Mesendoderm (in vitro differentiated cells): ENCODE measurements around the gene YJEFN3. TPM values are rescaled to one million over a fixed set of nuclear protein-coding genes. Genes with fewer than 3 reads are reported as not detected.

Experiments
- DNase-seq: peaks from one replicate; pipeline ENCODE4 v3.0.0; 2013
- H2AK5ac ChIP-seq: 2 replicates; pipeline ENCODE4 v1.6.1; 2013; ENCODE audit warnings: low read length, inconsistent platforms
- H2BK120ac ChIP-seq: 2 replicates; pipeline ENCODE4 v1.6.1; 2013; ENCODE audit warnings: low read depth, mild to moderate bottlenecking, low read length, moderate library complexity, mixed read lengths
- H2BK15ac ChIP-seq: replicated peaks from 2 replicates; pipeline ENCODE4 v1.6.1; 2013; ENCODE audit warnings: low read depth, mild to moderate bottlenecking, moderate library complexity
- H2BK5ac ChIP-seq: 2 replicates; pipeline ENCODE4 v1.6.1; 2013; ENCODE audit warnings: low read length, inconsistent platforms
- H3K18ac ChIP-seq: 2 replicates; pipeline ENCODE4 v1.6.1; 2013; ENCODE audit warnings: mild to moderate bottlenecking, low read length, mixed read lengths
- H3K23ac ChIP-seq: one replicate; pipeline ENCODE4 v1.6.1; 2013; ENCODE audit warnings: low read length
- H3K27ac ChIP-seq: 2 replicates; pipeline ENCODE4 v1.5.1; 2013; ENCODE audit warnings: low read depth, mild to moderate bottlenecking, inconsistent platforms, low read length, moderate library complexity
- H3K27me3 ChIP-seq: 2 replicates; pipeline ENCODE4 v1.6.1; 2013; ENCODE audit warnings: low read length, control low read depth, mild to moderate bottlenecking, inconsistent platforms; ENCODE audit not compliant: insufficient read depth, poor library complexity
- H3K36me3 ChIP-seq: 2 replicates; pipeline ENCODE4 v1.6.1; 2013; ENCODE audit warnings: low read length, inconsistent platforms; ENCODE audit not compliant: control insufficient read depth, insufficient read depth
- H3K4ac ChIP-seq: one replicate; pipeline ENCODE4 v1.6.1; 2013; ENCODE audit warnings: low read depth, mild to moderate bottlenecking, low read length, moderate library complexity
- H3K4me1 ChIP-seq: 2 replicates; pipeline ENCODE4 v1.6.1; 2013; ENCODE audit warnings: low read depth, low read length, inconsistent platforms; ENCODE audit not compliant: control insufficient read depth
- H3K4me2 ChIP-seq: 2 replicates; pipeline ENCODE4 v1.6.1; 2013; ENCODE audit warnings: low read length
- H3K4me3 ChIP-seq: 2 replicates; pipeline ENCODE4 v1.5.1; 2013; ENCODE audit warnings: mild to moderate bottlenecking, low read length
- H3K56ac ChIP-seq: one replicate; pipeline ENCODE4 v1.6.1; 2013; ENCODE audit warnings: low read length
- H3K79me1 ChIP-seq: 2 replicates; pipeline ENCODE4 v1.6.1; 2013; ENCODE audit warnings: low read length, inconsistent platforms
- H3K79me2 ChIP-seq: 2 replicates; pipeline ENCODE4 v1.6.1; 2013; ENCODE audit warnings: mild to moderate bottlenecking, low read length; ENCODE audit not compliant: control insufficient read depth, insufficient read depth
- H3K9ac ChIP-seq: 2 replicates; pipeline ENCODE4 v1.6.1; 2013; ENCODE audit warnings: low read length, inconsistent platforms
- H4K5ac ChIP-seq: one replicate; pipeline ENCODE4 v1.6.1; 2013; ENCODE audit warnings: low read length
- H4K8ac ChIP-seq: one replicate; pipeline ENCODE4 v1.6.1; 2013; ENCODE audit warnings: low read depth, mild to moderate bottlenecking, control low read depth, low read length, moderate library complexity
- WGBS: extraction: QIAGEN DNeasy Blood & Tissue Kit; methylation state at CpG from one replicate; pipeline ENCODE4 v1.1.7; 2013; ENCODE audit warnings: low lambda C conversion rate, missing lambda C conversion rate; ENCODE audit not compliant: insufficient coverage; ENCODE audit errors: extremely low coverage; 5-methylcytosine and 5-hydroxymethylcytosine counted together
- polyA plus RNA-seq, 2 experiments: library from polyadenylated mRNA; stranded (reverse); fragments of 200-250 nt; gene quantifications; one replicate each; pipeline ENCODE4 v1.2.3, GENCODE V29; 2013

The YJEFN3 gene, protein sequence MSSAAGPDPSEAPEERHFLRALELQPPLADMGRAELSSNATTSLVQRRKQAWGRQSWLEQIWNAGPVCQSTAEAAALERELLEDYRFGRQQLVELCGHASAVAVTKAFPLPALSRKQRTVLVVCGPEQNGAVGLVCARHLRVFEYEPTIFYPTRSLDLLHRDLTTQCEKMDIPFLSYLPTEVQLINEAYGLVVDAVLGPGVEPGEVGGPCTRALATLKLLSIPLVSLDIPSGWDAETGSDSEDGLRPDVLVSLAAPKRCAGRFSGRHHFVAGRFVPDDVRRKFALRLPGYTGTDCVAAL
- polyA plus RNA-seq (2013, experiment 1 of 2), result 2.9 TPM
- polyA plus RNA-seq (2013, experiment 2 of 2), result 2.8 TPM

- Histone ChIP-seq H2BK120ac (no peak within 1 kb of the TSS), H3K27ac (no peak within 1 kb of the TSS), H3K56ac (no peak within 1 kb of the TSS), H2BK15ac (no peak within 1 kb of the TSS), H3K4me3 (no peak within 1 kb of the TSS), H4K5ac (no peak within 1 kb of the TSS), H2AK5ac (no peak within 1 kb of the TSS), H3K18ac (no peak within 1 kb of the TSS), H3K27me3 (no peaks in the 10 kb centered on the region), H3K4me1 (no peaks in the 10 kb centered on the region), H3K4me2 (no peak within 1 kb of the TSS), H2BK5ac (no peak within 1 kb of the TSS), H3K23ac (no peak within 1 kb of the TSS), H3K79me1 (peaks cover 7% of the 10 kb centered on the region), H3K36me3 (peaks cover 4% of the 10 kb centered on the region), H3K9ac (no peak within 1 kb of the TSS), H4K8ac (no peak within 1 kb of the TSS), H3K4ac (no peak within 1 kb of the TSS), H3K79me2 (peaks cover 3% of the 10 kb centered on the region)
- WGBS, result no CpG with 5 or more reads among the region's 50 CpGs
- DNase-seq, result no peak
These were observed at the start of gene YJEFN3 for GRCh38 chr19:19528721-19529490. TSS of gene YJEFN3 (plus strand) at chr19:19528911. CDS start at chr19:19528933, 22 bp downstream.

GRCh38 chr19:19480688-19481087, 48.0 kb upstream of the YJEFN3 start:
- Histone ChIP-seq H3K36me3 (peaks cover 5% of the 10 kb centered on the region), H3K4ac (no peak overlapping the region), H3K18ac (no peak overlapping the region), H4K5ac (no peak overlapping the region), H2BK15ac (no peak overlapping the region), H3K4me2 (no peak overlapping the region), H3K56ac (no peak overlapping the region), H3K27ac (no peak overlapping the region), H3K23ac (no peak overlapping the region), H2BK5ac (no peak overlapping the region), H3K4me3 (no peak overlapping the region), H3K9ac (no peak overlapping the region), H4K8ac (no peak overlapping the region), H3K79me1 (peaks cover 38% of the 10 kb centered on the region), H2BK120ac (no peak overlapping the region), H3K4me1 (peaks cover 2% of the 10 kb centered on the region), H3K79me2 (peaks cover 73% of the 10 kb centered on the region), H2AK5ac (no peak overlapping the region), H3K27me3 (no peaks in the 10 kb centered on the region)
- DNase-seq, result no peak
- no CpG with 5 or more reads among the region's 5 CpGs for WGBS

GRCh38 chr19:19482809-19483596, 45.7 kb upstream of the YJEFN3 start:
- no peak overlapping the region for H3K4me2 ChIP-seq
- H3K36me3 ChIP-seq, result peaks cover 5% of the 10 kb centered on the region
- peaks cover 35% of the 10 kb centered on the region for H3K79me1 ChIP-seq
- no CpG with 5 or more reads among the region's 19 CpGs for WGBS
- no peak overlapping the region for H4K5ac ChIP-seq
- no peak overlapping the region for H3K4me3 ChIP-seq
- H3K23ac ChIP-seq, result no peak overlapping the region
- no peak overlapping the region for H3K9ac ChIP-seq
- H2BK5ac ChIP-seq, result no peak overlapping the region
- H4K8ac ChIP-seq, result no peak overlapping the region
- peaks cover 69% of the 10 kb centered on the region for H3K79me2 ChIP-seq
- no peak overlapping the region for H2AK5ac ChIP-seq
- no peak overlapping the region for H2BK15ac ChIP-seq
- H3K27me3 ChIP-seq, result no peaks in the 10 kb centered on the region
- H3K4me1 ChIP-seq, result peaks cover 2% of the 10 kb centered on the region
- H3K56ac ChIP-seq, result no peak overlapping the region
- DNase-seq, result no peak
- H3K27ac ChIP-seq, result no peak overlapping the region
- no peak overlapping the region for H2BK120ac ChIP-seq
- H3K18ac ChIP-seq, result no peak overlapping the region
- H3K4ac ChIP-seq, result no peak overlapping the region

DNA sequence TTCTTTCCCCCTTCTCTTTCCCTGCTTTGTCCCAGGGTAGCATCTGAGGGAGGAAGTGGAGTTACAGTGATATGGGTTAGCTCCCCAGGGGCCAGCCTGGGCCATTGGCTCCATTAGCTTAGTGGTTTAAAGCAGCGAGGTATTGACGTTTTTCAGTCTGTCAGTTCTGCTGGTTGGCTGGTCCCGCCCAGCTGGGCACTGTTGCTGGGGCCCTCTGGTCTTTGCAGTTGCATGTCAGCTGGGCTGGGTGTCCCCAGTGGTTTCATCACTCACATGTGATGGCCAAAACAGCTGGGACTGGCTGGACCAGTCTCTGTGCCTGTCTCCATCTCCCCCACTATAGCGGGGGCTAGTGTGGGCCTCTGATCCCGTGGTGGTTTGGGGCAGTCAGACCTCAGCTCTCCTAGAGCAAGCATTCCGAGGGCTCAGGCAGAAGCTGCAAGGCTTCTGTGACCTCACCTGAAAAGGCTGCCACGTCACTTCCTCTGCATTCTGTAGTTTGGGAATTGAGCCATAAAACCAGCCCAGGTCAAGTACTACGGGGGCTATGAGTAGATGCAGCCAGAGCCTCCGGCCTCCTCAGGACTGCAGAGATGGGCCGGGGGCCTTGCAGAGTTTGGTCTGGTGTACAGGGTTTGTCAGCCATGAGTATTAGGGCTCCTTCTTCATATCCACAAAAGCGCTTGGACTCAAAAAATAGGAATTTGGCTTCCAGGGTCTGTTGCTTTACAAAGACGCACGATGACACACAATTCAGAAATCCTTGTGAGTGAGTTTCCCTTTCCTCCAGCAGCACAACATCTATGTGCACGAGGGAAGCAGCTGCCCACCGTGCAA, 43.3 kb upstream of the YJEFN3 start:
- no peak overlapping the region for H2AK5ac ChIP-seq
- H3K79me2 ChIP-seq, result peaks cover 56% of the 10 kb centered on the region
- H4K5ac ChIP-seq, result no peak overlapping the region
- H4K8ac ChIP-seq, result no peak overlapping the region
- peaks cover 5% of the 10 kb centered on the region for H3K36me3 ChIP-seq
- H3K27ac ChIP-seq, result no peak overlapping the region
- no peak overlapping the region for H3K9ac ChIP-seq
- H2BK5ac ChIP-seq, result no peak overlapping the region
- no CpG with 5 or more reads among the region's 15 CpGs for WGBS
- peak; percentile 82 for DNase-seq
- H2BK15ac ChIP-seq, result no peak overlapping the region
- peak overlapping the region; percentile 20 for H3K56ac ChIP-seq
- H3K4me1 ChIP-seq, result peaks cover 17% of the 10 kb centered on the region
- H3K4me2 ChIP-seq, result no peak overlapping the region
- peaks cover 35% of the 10 kb centered on the region for H3K79me1 ChIP-seq
- no peak overlapping the region for H3K18ac ChIP-seq
- H3K27me3 ChIP-seq, result no peaks in the 10 kb centered on the region
- no peak overlapping the region for H3K4me3 ChIP-seq
- no peak overlapping the region for H3K23ac ChIP-seq
- no peak overlapping the region for H3K4ac ChIP-seq
- H2BK120ac ChIP-seq, result no peak overlapping the region

GRCh38 chr19:19485998-19486290, 42.8 kb upstream of the YJEFN3 start:
- H3K36me3 ChIP-seq, result peaks cover 3% of the 10 kb centered on the region
- no peak overlapping the region for H3K9ac ChIP-seq
- no peak overlapping the region for H3K4me2 ChIP-seq
- H4K8ac ChIP-seq, result no peak overlapping the region
- H2AK5ac ChIP-seq, result no peak overlapping the region
- no peak overlapping the region for H2BK15ac ChIP-seq
- WGBS, result no CpG with 5 or more reads among the region's 5 CpGs
- H3K4ac ChIP-seq, result no peak overlapping the region
- H3K79me1 ChIP-seq, result peaks cover 33% of the 10 kb centered on the region
- H3K4me3 ChIP-seq, result no peak overlapping the region
- no peak overlapping the region for H4K5ac ChIP-seq
- H2BK5ac ChIP-seq, result no peak overlapping the region
- no peak overlapping the region for H2BK120ac ChIP-seq
- peak overlapping the region; percentile 20 for H3K56ac ChIP-seq
- H3K18ac ChIP-seq, result no peak overlapping the region
- H3K27me3 ChIP-seq, result no peaks in the 10 kb centered on the region
- DNase-seq, result no peak
- peaks cover 17% of the 10 kb centered on the region for H3K4me1 ChIP-seq
- H3K23ac ChIP-seq, result no peak overlapping the region
- H3K27ac ChIP-seq, result no peak overlapping the region
- H3K79me2 ChIP-seq, result peaks cover 54% of the 10 kb centered on the region
